GM23338 (cell line): Measurements from ENCODE around the gene HTR2B. TPM values are rescaled to one million over a fixed set of nuclear protein-coding genes. Genes with fewer than 3 reads are reported as not detected.

Experiments
- ATAC-seq: fragments of 200-7000 bp; cut with Tn5 transposase; 3 replicates; pipeline ENCODE4 v1.9.1; 2020
- DNase-seq: peaks from one replicate; pipeline ENCODE4 v3.0.0-alpha.2; 2015; ENCODE audit warnings: low spot score
- H2AFZ ChIP-seq: fragments of 200-600 bp; sonication (generic); 2 replicates; pipeline ENCODE4 v1.8.0; 2016; ENCODE audit warnings: antibody characterized with exemption, mild to moderate bottlenecking, moderate library complexity
- H3F3A ChIP-seq: fragments of 200-600 bp; sonication (generic); replicated peaks from 2 replicates; pipeline ENCODE4 v1.8.0; 2017; ENCODE audit warnings: antibody characterized with exemption, mixed run types, low read depth
- H3K27ac ChIP-seq: fragments of 200-600 bp; sonication (generic); 2 replicates; pipeline ENCODE4 v1.6.1; 2016; ENCODE audit warnings: low read depth
- H3K27me3 ChIP-seq: fragments of 200-600 bp; sonication (generic); 2 replicates; pipeline ENCODE4 v1.8.0; 2016; ENCODE audit warnings: mild to moderate bottlenecking, mixed run types, moderate library complexity; ENCODE audit not compliant: insufficient read depth
- H3K36me3 ChIP-seq: fragments of 200-600 bp; sonication (generic); 2 replicates; pipeline ENCODE4 v1.8.0; 2016; ENCODE audit warnings: mild to moderate bottlenecking; ENCODE audit not compliant: insufficient read depth
- H3K4me1 ChIP-seq: fragments of 200-600 bp; sonication (generic); 2 replicates; pipeline ENCODE4 v1.8.0; 2016; ENCODE audit warnings: mild to moderate bottlenecking, moderate library complexity; ENCODE audit not compliant: insufficient read depth
- H3K4me2 ChIP-seq: fragments of 200-600 bp; sonication (generic); 2 replicates; pipeline ENCODE4 v1.7.1; 2017; ENCODE audit warnings: mixed run types
- H3K4me3 ChIP-seq: fragments of 200-600 bp; sonication (generic); 2 replicates; pipeline ENCODE4 v1.6.1; 2016; ENCODE audit warnings: mixed run types
- H3K79me2 ChIP-seq: fragments of 200-600 bp; sonication (generic); replicated peaks from 2 replicates; pipeline ENCODE4 v1.8.0; 2017; ENCODE audit warnings: mild to moderate bottlenecking; ENCODE audit not compliant: insufficient read depth
- H3K9me2 ChIP-seq: fragments of 200-600 bp; sonication (generic); 2 replicates; pipeline ENCODE4 v1.8.0; 2017; ENCODE audit not compliant: insufficient read depth
- H4K20me1 ChIP-seq: fragments of 200-600 bp; sonication (generic); replicated peaks from 2 replicates; pipeline ENCODE4 v1.8.0; 2017; ENCODE audit warnings: mild to moderate bottlenecking; ENCODE audit not compliant: insufficient read depth
- H3K27ac Mint-ChIP-seq: 2 replicates; pipeline ENCODE4 v1.8.0; 2020; ENCODE audit warnings: inconsistent platforms, mild to moderate bottlenecking, moderate library complexity, mixed read lengths
- H3K27me3 Mint-ChIP-seq: 3 replicates; pipeline ENCODE4 v1.8.0; 2022; ENCODE audit warnings: low read depth, mild to moderate bottlenecking, moderate library complexity, mixed read lengths, inconsistent platforms; ENCODE audit not compliant: insufficient read depth, poor library complexity
- H3K36me3 Mint-ChIP-seq: 3 replicates; pipeline ENCODE4 v1.8.0; 2021; ENCODE audit warnings: low read depth, mild to moderate bottlenecking, inconsistent platforms, moderate library complexity, mixed read lengths
- H3K4me1 Mint-ChIP-seq: 3 replicates; pipeline ENCODE4 v1.8.0; 2020; ENCODE audit warnings: mild to moderate bottlenecking, inconsistent platforms, mixed read lengths
- H3K4me3 Mint-ChIP-seq: 3 replicates; pipeline ENCODE4 v1.8.0; 2021; ENCODE audit warnings: moderate library complexity, mild to moderate bottlenecking, inconsistent platforms, mixed read lengths
- H3K9me3 Mint-ChIP-seq: 3 replicates; pipeline ENCODE4 v1.8.0; 2020; ENCODE audit warnings: moderate library complexity, mild to moderate bottlenecking, inconsistent platforms, mixed read lengths
- CTCF ChIP-seq, 2 experiments: fragments of 200-600 bp in 1 of 2; sonication (generic) in 1 of 2; conservative IDR thresholded peaks; 2 replicates each; pipeline versions ENCODE4 v1.5.1 to v1.6.1; 2016 to 2017; ENCODE audit warnings: antibody characterized with exemption in 2 of 2, low read depth in 2 of 2, mild to moderate bottlenecking in 2 of 2, moderate library complexity in 1 of 2
- ETS1 ChIP-seq: IDR thresholded peaks from 2 replicates; pipeline ENCODE4 v1.6.1; 2016; ENCODE audit warnings: antibody characterized with exemption
- JUNB ChIP-seq: IDR thresholded peaks from one replicate; pipeline ENCODE4 v1.6.1; 2016; ENCODE audit warnings: antibody characterized with exemption; ENCODE audit not compliant: unreplicated experiment
- NANOG ChIP-seq: IDR thresholded peaks from 2 replicates; pipeline ENCODE4 v1.6.1; 2016; ENCODE audit warnings: antibody characterized with exemption, borderline replicate concordance
- POLR2AphosphoS5 ChIP-seq: IDR thresholded peaks from 2 replicates; pipeline ENCODE4 v1.6.1; 2016; ENCODE audit warnings: antibody characterized with exemption, low read depth
- REST ChIP-seq: IDR thresholded peaks from one replicate; pipeline ENCODE4 v1.6.1; 2018; ENCODE audit warnings: antibody characterized with exemption; ENCODE audit not compliant: unreplicated experiment
- ZNF331 ChIP-seq: fragments of 250-450 bp; sonication (Bioruptor Pico); IDR thresholded peaks from 2 replicates; pipeline ENCODE4 v1.5.0; 2020; ENCODE audit warnings: low read depth, mild to moderate bottlenecking, moderate library complexity
- ZNF462 ChIP-seq: fragments of 250-450 bp; sonication (Bioruptor Pico); IDR thresholded peaks from 2 replicates; pipeline ENCODE4 v1.5.0; 2020; ENCODE audit warnings: mild to moderate bottlenecking, moderate library complexity
- polyA plus RNA-seq: library from polyadenylated mRNA; unstranded; fragments of >200 nt; fragmentation: Nextera tagmentation; extraction: Ambion mirVana; gene quantifications from 2 replicates; pipeline ENCODE4 v1.2.1, GENCODE V29; 2016
- total RNA-seq: library from RNA; depleted of rRNA; stranded (reverse); fragments of >200 nt; shearing (Covaris generic); gene quantifications from 2 replicates; pipeline ENCODE4 v1.2.3, GENCODE V29; 2014

The HTR2B gene
- total and polyA plus RNA-seq, 2 experiments from 2014 or later: 0.16 TPM; not detected in 1

- no peak overlapping the region for H3K4me3 ChIP-seq
- H3K79me2 ChIP-seq: no peaks in the 10 kb centered on the region
- H2AFZ ChIP-seq: no peak overlapping the region
- H3K36me3 Mint-ChIP-seq: peaks cover 30% of the 10 kb centered on the region
- no peaks in the 10 kb centered on the region for H3K27me3 ChIP-seq
- H3K27ac Mint-ChIP-seq: no peak overlapping the region
- no peaks in the 10 kb centered on the region for H3K9me3 Mint-ChIP-seq
- no peak overlapping the region for H3K4me3 Mint-ChIP-seq
- no peak overlapping the region for H3K4me2 ChIP-seq
- peaks cover 8% of the 10 kb centered on the region; the same call in 1 of the 2 replicates for H3K36me3 ChIP-seq
- no peaks in the 10 kb centered on the region for H3K9me2 ChIP-seq
- DNase-seq: no peak
- H3K4me1 Mint-ChIP-seq: peaks cover 20% of the 10 kb centered on the region; the same call in 2 of the 3 replicates
- H3K27me3 Mint-ChIP-seq: no peaks in the 10 kb centered on the region
- H3K27ac ChIP-seq: peak overlapping the region; percentile 27
- H4K20me1 ChIP-seq: no peaks in the 10 kb centered on the region
- H3K4me1 ChIP-seq: peaks cover 35% of the 10 kb centered on the region
- no peak for ATAC-seq
- no peak for TF ChIP-seq POLR2AphosphoS5
- TF ChIP-seq CTCF (conservative IDR thresholded peaks at IDR 0.05; ENCODE audit: low read depth in 2 of 2): no peak
- TF ChIP-seq ZNF331 (CRISPR knock-in tag): no peak
- TF ChIP-seq JUNB: no peak
- H3F3A ChIP-seq: no peaks in the 10 kb centered on the region; the same call in 1 of the 2 replicates
These were observed 36.5 kb upstream of the HTR2B start for GRCh38 chr2:231161252-231161839.

GRCh38 chr2:231160701-231161100 is 35.9 kb upstream of the HTR2B start:
- no peak overlapping the region for H3K4me3 ChIP-seq
- ATAC-seq (no peak), DNase-seq (no peak)
- peaks cover 35% of the 10 kb centered on the region for H3K4me1 ChIP-seq
- H3K27ac ChIP-seq: peak overlapping the region; percentile 27
- no peaks in the 10 kb centered on the region for H3K27me3 ChIP-seq
- H3K79me2 ChIP-seq: no peaks in the 10 kb centered on the region
- Mint-ChIP-seq H3K9me3 (no peaks in the 10 kb centered on the region), H3K36me3 (peaks cover 24% of the 10 kb centered on the region; the same call in 2 of the 3 replicates), H3K27me3 (no peaks in the 10 kb centered on the region), H3K4me1 (peaks cover 20% of the 10 kb centered on the region; the same call in 2 of the 3 replicates), H3K27ac (no peak overlapping the region), H3K4me3 (no peak overlapping the region)
- H2AFZ ChIP-seq: no peak overlapping the region
- no peaks in the 10 kb centered on the region for H4K20me1 ChIP-seq
- H3K9me2 ChIP-seq: no peaks in the 10 kb centered on the region
- H3K4me2 ChIP-seq: no peak overlapping the region
- no peaks in the 10 kb centered on the region; the same call in 1 of the 2 replicates for H3F3A ChIP-seq
- H3K36me3 ChIP-seq: peaks cover 2% of the 10 kb centered on the region; the same call in 1 of the 2 replicates
- no peak for TF ChIP-seq NANOG
- no peak for TF ChIP-seq JUNB
- TF ChIP-seq ETS1: no peak
- no peak for TF ChIP-seq REST
- no peak for TF ChIP-seq ZNF462
